ENCODE results near the gene GRIK3. TPM values are rescaled to one million over a fixed set of nuclear protein-coding genes. Genes with fewer than 3 reads are reported as not detected.
A peak's percentile ranks its signal among the peaks of the same experiment; 100 is the strongest.

Gene GRIK3
- total and polyA plus RNA-seq, 8 donors, result under 0.01 to 4.9 (median 0.46) TPM; not detected in 1

- TF ChIP-seq EP300 (IDR thresholded peaks at IDR 0.05) (no peak), POLR2AphosphoS5 (IDR thresholded peaks at IDR 0.05) (no peak), POLR2A (IDR thresholded peaks at IDR 0.05) (no peak), CTCF (IDR thresholded peaks at IDR 0.05) (no peak)
- Histone ChIP-seq H3K9me3 (no peaks in the 10 kb centered on the region), H3K36me3 (no peaks in the 10 kb centered on the region), H3K27me3 (peaks cover 0 to 25% (median 5%) of the 10 kb centered on the region in 3 donors), H3K27ac (no peak overlapping the region), H3K4me3 (no peak overlapping the region), H3K4me1 (no peaks in the 10 kb centered on the region)
- intact Hi-C loops (cut with DNase I; ENCODE audit: low total_unique reads), result no loop called here
- peak in 1 of 2 donors; percentile 4 for DNase-seq
- 81 to 91% (median 85%) methylated on average over 6 of the region's 6 CpGs for WGBS, 5 donors
These were observed 152.8 kb downstream of the GRIK3 start for GRCh38 chr1:36881541-36881940.

GRCh38 chr1:36881068-36881405 is 153.3 kb downstream of the GRIK3 start:
- intact Hi-C loops (cut with DNase I; ENCODE audit: low total_unique reads), result no loop called here
- WGBS, 5 donors, result 75 to 96% (median 85%) methylated on average over 3 of the region's 3 CpGs
- DNase-seq, result peak in 1 of 2 donors; percentile 9
- Histone ChIP-seq H3K4me1 (no peaks in the 10 kb centered on the region), H3K36me3 (no peaks in the 10 kb centered on the region), H3K4me3 (no peak overlapping the region), H3K27ac (no peak overlapping the region), H3K9me3 (no peaks in the 10 kb centered on the region), H3K27me3 (peaks cover 0 to 24% (median 5%) of the 10 kb centered on the region in 3 donors)
- TF ChIP-seq POLR2AphosphoS5 (IDR thresholded peaks at IDR 0.05) (no peak), CTCF (IDR thresholded peaks at IDR 0.05) (no peak), EP300 (IDR thresholded peaks at IDR 0.05) (no peak), POLR2A (IDR thresholded peaks at IDR 0.05) (no peak)

DNA sequence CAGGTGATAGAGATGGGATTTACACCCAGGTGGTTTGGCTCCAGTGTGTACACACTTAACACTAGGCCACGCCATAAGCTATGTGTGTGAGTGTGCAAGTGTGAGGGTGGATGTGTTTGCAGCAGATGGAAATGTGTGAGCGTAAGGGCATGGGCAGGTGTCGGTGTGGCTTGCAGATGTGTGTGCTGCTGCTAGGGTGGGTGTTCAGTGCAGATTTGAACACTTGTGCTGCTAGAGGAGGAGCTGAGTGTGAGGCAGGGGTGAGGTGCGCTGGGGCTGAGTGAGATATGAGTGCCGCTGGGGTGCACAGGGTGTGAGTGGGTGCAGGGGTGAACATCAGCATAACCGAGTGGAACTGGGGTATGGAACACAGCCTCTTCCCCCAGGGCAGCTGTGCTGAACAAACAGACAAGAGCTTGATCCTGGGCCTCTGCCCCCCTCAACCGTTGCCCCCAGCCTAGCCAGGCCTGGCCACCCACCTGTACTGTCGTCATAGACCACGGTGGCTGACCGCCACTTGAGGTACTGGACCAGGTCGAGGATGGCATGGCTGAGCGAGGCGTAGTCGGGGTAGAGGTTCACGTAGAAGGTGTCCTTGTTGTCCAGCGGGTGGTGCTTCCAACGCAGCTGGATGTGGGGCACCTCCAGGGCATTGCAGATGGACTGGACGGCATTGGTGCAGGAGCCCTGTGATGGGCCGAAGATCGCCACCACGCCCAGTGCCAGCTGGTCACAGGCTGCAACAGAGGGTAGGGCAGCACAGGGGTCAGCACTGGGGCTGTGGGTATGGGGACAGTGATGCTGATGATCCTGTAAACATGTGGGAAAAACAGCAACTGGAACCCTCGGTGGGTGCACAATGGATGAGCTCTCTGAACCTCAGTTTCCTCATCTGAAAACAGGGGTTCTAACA is 153.9 kb downstream of the GRIK3 start:
- DNase-seq, result peak in 1 of 2 donors; percentile 25
- Histone ChIP-seq H3K27me3 (peaks cover 0 to 24% (median 10%) of the 10 kb centered on the region in 3 donors), H3K4me3 (no peak overlapping the region), H3K4me1 (no peaks in the 10 kb centered on the region), H3K27ac (no peak overlapping the region), H3K36me3 (no peaks in the 10 kb centered on the region), H3K9me3 (no peaks in the 10 kb centered on the region)
- intact Hi-C loops (cut with DNase I; ENCODE audit: low total_unique reads), result no loop called here
- WGBS, 5 donors, result 83 to 89% (median 84%) methylated on average over 20 to 22 of the region's 22 CpGs
- TF ChIP-seq EP300 (IDR thresholded peaks at IDR 0.05) (no peak), CTCF (IDR thresholded peaks at IDR 0.05) (no peak), POLR2AphosphoS5 (IDR thresholded peaks at IDR 0.05) (no peak), POLR2A (IDR thresholded peaks at IDR 0.05) (no peak)

DNA sequence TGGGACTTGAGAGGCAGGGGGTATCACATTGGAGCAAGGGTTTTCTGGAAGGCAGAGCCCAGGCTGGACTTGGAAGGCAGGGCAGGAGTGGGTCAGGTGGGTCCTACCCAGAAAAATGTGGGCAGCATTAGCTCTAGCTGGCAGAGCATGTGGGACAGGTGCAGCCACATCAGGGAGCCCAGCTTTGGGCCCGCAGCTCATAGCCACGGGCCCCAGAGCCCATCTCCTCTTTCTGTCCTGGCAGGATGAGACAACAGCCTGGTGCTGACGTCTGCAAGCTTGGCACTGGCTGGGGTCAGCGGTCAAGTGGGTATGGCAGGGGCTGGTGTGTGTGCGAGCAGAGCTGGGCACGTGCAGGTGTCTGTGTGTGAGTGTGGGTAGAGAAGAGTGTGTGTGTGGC is 154.7 kb downstream of the GRIK3 start:
- Histone ChIP-seq H3K4me3 (no peak overlapping the region), H3K36me3 (no peaks in the 10 kb centered on the region), H3K4me1 (no peaks in the 10 kb centered on the region), H3K9me3 (no peaks in the 10 kb centered on the region), H3K27me3 (peaks cover 0 to 26% (median 13%) of the 10 kb centered on the region in 3 donors), H3K27ac (no peak overlapping the region)
- intact Hi-C loops (cut with DNase I; ENCODE audit: low total_unique reads), result no loop called here
- TF ChIP-seq POLR2A (IDR thresholded peaks at IDR 0.05), result no peak
- TF ChIP-seq POLR2AphosphoS5 (IDR thresholded peaks at IDR 0.05), result no peak
- TF ChIP-seq EP300 (IDR thresholded peaks at IDR 0.05), result no peak
- TF ChIP-seq CTCF (IDR thresholded peaks at IDR 0.05), result no peak
- 75 to 86% (median 85%) methylated on average over 6 of the region's 6 CpGs for WGBS, 5 donors
- peak in 1 of 2 donors; percentile 14 for DNase-seq

Data from stomach (tissue), 9 donors.